Endometrium (tissue), 2 donors: Measurements from ENCODE around the gene NF1.
"Not testable (repeated sequence)": the region's sequence is repeated elsewhere in the genome, so short reads cannot be mapped to it uniquely, and the experiment has no call there.

ENCODE experiments used
- FAIRE-seq: peaks from 2 replicates; lab custom pipeline; 2012; peaks lifted over from hg19 to GRCh38; lab: Jason Lieb, UNC
- donor health status: control.
- donor health status: control.

The NF1 gene

DNA sequence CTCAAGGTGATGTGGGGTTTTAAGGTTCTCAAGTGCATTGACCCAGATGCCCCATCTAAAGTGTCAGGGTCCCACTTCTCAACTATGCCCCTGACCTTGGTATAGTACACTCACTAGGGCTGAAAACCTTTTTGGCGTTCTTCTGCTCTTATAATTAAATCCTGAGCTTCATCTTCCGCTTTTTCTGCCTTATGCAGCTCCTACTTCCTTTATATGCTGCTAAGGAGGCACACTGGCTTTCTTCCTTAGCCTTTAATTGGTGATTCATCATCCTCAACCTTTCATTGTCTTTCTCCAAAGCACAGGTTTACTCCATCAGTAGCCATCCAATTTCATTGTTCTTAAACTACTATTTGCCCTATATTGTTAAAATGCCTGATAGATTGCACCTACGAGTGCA is 5.3 kb upstream of the NF1 start:
- FAIRE-seq = no peak

DNA sequence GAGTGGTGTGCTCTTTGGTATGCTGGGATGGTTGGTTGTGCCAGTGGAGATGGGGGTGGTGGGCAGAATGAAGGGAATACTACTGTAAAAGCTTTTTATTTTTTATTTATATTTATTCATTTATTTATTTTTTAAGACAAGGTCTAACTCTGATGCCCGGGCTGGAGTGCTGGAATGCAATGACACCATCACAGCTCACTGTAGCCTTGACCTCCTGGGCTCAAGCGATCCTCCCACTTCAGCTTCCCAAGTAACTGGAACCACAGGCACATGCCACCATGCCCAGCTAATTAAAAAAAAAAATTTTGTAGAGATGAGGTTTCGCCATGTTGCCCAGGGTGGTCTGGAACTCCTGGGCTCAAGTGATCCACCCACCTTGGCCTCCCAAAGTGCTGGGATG is 4.1 kb upstream of the NF1 start:
- not testable (repeated sequence) for FAIRE-seq

DNA sequence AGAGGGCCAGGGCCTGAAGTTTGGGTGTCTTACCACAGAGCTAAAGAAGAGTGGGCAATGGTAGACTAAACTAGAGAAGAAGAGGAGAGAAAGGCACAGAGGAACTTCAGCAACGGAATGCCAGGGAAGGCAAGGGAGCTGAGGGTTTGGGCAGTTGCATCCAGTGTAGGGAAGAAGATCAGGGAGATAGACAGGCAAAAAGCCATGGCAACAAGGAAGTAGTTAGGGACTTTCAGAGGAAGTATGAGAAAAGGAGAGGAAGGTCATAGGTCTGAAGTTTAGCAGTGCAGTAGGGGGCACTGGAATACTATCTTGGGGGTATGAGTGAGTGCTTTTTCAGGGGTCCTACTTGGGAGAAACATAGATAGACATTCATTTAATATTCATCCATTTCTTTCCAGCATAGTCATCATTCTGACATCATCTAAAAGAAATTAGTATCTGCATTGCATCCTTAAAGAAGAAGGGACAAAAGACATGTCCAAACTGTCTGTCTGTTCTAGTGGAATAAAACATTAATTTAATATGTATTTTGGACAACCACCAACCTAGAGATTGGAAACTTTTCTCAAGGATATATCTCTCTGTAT is 2.2 kb upstream of the NF1 start:
- no peak for FAIRE-seq

DNA sequence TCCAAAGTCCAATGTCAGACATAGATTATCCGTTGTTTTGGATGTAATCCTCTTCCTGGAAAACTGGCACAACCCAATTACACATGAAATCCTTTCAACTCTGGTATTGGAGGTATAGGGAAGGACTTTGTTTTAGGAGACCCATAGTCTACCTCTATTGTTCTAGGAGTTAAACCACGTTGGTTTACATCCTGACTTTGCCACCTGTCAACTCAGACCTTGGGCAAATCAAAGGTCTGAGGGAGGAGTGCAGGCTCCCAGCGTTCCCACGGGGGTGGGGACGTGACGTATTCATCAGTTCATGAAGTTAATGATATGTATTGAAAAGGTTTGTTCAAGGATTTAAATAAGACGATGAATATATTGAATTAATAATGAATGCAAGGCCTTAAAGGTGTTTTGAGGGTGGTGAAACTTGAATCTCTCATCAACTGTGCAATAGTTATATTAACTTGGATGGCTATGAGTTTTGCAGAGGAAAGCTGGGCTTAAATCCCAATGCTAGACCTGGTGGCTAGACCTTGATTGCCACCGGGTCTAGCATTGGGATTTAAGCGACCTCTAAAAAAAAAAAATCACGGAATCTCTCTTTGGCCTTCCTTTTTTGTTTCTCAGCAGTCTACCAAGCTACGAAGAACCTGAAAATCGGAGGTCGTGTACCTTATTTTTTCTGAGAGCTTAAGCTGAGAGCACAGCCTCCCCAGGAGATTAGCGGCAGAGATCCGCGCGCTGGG is 744 bp upstream of the NF1 start:
- FAIRE-seq = no peak

DNA sequence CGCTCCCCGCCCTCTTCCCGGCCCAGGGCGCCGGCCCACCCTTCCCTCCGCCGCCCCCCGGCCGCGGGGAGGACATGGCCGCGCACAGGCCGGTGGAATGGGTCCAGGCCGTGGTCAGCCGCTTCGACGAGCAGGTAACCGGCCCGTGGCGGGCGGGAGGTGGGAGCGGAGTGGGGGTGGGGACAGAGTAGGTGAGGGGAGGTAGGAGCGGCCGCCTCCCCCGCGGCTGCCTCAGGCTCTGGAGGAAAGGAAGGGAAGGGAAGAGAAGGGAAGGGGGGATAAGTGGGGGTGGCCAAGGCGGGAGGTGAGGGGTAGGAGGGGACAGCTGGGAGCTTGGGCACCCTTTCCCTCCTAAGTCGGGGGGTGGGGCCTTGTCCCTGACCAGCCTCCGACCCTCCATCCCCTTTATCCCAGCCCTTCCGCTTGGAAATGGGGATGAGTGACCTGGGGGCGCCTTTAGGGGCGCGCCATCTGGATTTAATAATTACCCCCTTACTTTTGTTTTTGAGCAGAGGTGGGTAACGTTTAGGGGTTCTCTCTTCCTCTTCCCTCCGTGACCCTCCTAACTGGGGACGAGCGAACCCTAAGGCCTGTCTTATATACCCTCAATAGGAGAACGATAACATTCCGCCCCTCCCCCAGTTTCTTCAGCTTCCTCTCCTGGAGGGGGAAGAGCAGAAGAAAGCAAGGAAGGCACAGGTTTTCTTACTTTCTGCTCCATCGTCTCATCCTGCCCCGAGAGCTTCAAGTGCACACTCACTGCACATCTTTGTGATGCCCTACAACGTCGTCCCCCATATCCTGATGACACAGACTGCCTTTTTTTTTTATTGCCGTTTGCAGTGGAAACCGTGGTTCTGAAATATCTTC is 694 bp downstream of the NF1 start:
- FAIRE-seq = no peak

DNA sequence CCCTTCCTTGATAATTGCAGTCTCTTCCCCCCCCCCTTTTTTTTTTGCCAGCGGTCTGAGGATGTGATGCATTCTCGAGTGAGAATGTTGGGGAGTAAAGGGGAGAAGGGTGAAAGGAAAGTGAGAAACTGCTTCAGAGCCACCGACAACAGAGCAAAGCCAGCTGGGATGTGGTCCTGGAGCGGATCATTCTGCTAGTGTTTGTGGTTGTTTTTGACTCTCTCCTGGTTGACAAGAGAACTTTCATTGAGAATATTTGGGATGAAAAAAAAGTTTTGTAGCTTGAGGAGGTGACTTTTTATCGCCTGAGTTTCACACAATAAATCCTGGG is 1.3 kb downstream of the NF1 start:
- no peak for FAIRE-seq

DNA sequence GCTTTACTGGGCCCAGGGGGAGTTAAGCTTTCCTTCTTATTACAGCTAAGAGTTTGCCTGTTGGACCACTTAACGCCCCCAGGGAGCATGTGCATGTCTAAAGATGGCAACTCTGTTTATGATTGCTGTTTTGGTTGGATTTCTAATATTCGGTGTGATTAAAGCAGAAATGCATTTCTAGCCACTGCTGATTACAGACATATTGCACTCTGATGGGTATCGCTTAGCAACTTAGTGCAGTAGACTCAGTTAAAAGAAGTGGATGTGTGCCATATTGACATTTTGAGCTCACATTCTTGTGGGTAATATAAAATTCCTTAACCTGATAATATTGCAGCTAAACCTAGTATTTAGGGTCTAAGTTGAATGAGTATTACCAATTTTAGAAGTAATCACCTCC is 4.2 kb downstream of the NF1 start:
- FAIRE-seq = no peak

DNA sequence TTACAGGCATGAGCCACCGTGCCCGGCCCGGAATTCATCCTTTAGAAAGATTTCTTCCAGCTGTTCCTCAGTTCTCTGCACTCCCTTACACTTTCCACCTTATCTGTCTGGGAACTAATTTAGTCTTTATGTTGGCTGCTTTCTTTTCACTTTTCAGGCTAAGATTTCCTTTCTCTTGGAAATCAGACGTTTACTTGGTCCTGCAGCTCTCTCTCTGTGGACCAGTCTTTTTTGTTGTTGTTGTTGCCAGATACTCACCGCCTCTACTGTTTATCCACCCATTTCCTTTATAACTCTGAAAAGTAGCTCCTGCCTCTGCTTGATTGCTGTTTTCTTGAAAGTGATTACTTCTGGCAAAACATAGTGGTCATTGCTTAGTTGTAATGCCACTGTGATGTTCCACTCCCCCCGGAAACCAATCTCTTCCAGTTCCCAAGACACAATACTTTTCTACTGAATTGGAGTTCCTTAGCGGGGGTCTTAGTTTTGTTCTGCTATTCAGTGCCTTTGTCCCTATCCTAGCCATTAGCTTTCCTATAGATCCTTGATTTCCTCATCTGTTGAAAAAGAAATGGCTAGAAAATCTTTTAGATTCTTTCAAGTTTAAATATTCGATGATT is 6.2 kb downstream of the NF1 start:
- no peak for FAIRE-seq

DNA sequence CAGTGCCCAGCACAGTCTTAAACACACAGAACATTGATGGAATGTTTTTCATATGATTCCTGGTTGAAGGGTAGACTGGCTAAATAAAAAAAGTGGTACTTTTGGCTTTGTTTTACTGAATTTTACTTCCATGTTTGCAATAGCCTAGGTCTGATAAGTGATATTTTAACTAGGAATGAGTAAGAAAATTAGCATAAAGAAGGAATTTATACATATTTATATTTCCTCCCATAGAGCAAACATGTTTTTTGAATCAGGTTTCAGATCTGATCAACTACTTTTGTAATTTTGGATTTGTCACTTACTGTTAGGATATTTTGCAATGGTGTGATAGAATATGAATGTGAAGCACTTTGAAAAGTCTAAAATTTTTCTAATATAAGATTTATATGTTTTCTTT is 7.2 kb downstream of the NF1 start:
- FAIRE-seq = no peak

DNA sequence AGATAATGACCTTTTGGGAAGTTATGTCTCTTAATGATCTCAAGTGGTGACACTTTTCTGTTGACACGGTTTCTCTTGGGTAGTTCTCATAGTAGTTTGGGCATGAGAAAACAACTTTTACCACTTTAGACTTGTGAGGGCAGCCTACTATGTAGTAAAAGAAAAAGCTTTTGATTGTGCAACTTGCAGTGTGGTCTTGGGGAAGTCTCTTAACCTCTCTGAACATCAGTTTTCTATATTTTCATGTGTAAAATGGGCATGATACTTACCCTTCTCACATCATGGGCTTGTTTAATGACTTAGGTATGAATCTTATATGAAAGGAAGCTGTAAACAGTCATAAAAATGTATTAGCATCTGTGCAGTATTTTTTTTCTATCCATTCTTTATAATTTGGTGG is 11.2 kb downstream of the NF1 start:
- no peak for FAIRE-seq

DNA sequence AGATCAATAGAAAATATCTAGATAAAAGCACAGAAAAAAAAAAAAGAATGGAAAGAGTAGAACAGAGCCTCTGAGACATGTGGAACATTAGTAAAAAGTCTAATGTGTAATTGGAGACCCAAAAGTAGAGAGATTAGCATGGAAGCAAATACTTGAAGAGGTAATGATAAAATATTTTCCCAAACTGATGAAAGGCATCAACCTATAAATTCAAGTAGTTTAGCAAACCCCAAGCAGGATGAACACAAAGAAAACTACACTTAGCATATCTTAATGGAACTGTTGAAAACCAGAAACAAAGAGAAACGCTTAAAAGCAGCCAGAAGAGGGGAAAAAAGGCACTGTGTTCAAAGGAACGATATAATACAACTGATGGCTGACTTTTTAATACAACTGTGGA is 16.4 kb downstream of the NF1 start:
- FAIRE-seq = no peak

DNA sequence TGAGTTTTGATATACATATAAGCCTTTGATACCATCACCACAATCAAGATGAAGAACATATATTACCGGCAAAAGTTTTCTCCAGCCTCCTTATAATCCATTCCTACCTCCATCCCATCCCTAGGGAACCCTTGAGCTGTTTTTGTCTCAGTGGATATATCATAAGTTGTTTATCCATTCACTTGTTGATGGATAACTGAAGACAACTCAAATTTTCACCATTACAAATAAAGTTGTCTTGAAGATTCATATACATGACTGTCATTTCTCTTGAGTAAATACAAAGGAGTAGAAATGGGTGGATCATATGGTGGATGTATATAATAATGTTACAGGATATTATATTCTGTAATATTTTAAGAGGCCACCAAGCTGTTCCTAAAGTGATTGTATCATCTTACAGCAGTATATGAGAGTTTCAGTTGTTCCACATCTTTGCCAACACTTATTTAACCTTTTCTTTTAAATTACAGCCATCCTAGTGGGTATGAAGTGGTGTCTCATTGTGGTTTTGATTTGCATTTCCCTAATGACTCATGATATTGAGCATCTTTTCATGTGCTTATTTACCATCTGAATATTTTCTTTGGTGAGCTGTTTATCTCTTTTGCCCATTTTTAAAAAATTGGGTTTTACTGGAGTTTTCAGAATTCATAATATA is 17.4 kb downstream of the NF1 start:
- no peak for FAIRE-seq

DNA sequence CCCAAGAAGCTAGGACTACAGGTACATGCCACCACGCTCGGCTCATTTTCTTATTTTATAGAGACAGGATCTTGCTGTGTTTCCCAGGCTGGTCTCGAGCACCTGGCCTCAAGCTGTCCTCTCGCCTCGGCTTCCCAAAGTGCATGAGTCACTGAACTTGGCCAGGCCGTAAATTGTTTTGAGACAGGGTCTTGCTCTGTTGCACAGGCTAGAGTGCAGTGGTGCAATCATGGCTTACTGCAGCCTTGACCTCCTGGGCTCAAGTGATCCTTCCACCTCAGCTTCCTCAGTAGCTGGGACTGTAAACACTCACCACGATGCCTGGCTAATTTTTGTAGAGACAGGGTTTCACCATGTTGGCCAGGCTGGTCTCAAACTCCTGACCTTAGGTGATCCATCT is 18.6 kb downstream of the NF1 start:
- not testable (repeated sequence) for FAIRE-seq

DNA sequence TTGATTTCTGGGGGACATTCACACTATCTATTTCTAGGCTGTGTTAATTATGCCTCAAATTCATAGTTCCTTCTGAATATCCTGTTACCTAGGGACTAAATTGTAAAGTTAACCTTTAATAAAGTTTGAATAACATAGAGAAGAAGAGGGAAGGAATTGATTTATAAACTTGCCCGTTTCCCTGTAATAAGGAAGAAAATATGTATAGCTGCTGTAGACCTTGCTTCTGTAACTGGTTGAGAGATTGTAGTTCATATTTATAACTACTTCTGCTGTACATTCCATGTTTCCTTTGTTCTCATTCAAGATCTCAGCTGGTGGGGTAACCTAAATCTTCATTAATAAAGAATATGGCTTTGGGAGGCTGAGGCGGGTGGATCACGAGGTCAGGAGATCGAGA is 19.2 kb downstream of the NF1 start:
- FAIRE-seq = no peak

DNA sequence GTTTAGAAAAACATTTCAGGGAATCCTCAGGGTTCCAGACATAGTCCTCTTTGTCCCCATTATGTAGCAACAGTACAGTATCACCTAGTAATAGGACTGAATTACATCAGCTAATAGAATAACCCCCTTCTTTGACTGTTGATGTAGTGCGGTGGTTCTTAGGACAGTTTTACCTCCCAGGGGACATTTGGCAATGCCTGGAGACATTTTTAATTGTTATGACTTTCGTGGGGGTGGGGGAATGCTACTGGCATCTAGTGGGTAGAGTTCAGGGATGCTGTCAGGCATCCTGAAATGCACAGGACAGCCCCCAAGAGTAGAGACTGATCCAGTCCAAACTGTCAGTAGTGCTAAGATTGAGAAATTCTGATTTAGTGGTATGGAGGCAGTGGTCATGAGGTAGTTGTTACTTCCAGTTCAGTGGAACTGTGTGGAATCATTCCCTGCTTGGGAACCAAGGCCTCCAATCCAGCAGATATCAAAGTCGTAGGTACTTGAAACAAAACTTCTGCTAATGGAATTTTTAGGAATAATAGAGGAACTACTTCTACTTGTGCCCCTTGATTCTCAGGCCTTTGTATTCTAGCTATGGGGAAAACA is 20.3 kb downstream of the NF1 start:
- FAIRE-seq = no peak

DNA sequence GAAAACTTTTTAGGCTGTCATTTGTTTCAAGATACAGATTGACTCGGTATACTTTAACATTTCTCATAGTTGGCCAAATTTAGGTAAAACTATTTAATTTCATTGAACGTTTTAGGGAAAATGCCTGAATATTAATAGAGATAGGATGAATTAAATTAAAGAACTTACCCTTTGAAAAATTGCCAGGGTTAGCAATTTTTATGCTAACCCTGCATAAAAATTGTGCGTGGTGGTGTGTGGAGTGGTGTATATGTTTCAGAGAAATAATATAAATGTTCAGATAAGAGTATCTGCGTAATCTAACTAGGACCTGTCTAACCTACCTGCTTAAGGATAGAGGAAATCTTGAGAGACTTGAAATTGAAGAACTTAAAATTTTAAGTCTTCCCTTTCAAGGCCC is 21.4 kb downstream of the NF1 start:
- FAIRE-seq = no peak

DNA sequence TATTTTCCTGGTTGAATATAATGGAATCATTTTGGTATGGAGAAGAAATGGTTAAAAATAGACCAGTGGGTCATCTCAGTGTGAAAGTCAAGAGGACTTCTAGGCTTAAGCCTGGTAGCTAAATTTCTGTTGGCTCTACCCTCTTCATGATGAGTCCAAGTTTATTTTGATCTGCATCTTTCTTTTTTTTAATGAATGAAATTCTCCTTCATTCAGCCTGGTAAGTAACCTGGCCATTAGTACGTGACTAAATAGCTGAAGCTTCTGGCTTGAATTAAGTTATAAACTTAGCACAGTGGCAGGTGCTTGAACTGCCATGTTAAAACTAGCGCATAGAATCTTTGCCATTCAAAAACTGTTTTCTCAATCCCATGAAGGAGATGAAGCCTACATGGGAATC is 28.0 kb downstream of the NF1 start:
- no peak for FAIRE-seq

DNA sequence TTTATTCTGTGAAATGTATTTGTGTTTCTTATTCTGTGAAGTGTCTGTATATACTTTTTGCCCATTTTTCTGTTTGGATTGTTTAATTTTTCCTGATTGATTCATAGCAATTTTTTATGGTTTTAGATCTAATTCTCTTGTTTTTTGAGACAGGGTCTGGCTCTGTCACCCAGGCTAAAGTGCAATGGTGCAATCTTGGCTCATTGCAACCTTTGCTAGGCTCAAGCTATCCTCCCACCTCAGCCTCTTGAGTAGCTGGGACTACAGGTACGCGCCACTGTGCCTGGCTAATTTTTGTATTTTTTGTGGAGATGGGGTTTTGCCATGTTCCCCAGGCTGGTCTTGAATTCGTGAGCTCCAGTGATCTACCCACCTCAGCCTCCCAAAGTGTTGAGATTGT is 31.5 kb downstream of the NF1 start:
- no peak for FAIRE-seq

DNA sequence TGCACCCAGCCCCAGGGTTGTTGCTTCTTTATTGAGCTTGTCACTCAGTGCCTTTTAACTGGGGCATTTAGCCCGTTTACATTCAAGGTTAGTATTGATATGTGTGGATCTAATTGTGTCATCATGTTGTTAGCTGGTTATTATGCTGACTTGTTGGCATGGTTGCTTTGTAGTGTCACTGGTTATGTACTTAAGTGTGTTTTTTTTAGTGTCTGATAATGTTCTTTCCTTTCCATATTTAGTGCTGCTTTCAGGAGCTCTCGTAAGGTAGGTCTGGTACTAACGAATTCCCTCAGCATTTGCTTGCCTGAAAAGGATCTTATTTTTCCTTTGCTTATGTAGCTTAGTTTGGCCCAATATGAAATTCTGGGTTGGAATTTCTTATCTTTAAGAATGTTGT is 33.5 kb downstream of the NF1 start:
- FAIRE-seq = no peak

DNA sequence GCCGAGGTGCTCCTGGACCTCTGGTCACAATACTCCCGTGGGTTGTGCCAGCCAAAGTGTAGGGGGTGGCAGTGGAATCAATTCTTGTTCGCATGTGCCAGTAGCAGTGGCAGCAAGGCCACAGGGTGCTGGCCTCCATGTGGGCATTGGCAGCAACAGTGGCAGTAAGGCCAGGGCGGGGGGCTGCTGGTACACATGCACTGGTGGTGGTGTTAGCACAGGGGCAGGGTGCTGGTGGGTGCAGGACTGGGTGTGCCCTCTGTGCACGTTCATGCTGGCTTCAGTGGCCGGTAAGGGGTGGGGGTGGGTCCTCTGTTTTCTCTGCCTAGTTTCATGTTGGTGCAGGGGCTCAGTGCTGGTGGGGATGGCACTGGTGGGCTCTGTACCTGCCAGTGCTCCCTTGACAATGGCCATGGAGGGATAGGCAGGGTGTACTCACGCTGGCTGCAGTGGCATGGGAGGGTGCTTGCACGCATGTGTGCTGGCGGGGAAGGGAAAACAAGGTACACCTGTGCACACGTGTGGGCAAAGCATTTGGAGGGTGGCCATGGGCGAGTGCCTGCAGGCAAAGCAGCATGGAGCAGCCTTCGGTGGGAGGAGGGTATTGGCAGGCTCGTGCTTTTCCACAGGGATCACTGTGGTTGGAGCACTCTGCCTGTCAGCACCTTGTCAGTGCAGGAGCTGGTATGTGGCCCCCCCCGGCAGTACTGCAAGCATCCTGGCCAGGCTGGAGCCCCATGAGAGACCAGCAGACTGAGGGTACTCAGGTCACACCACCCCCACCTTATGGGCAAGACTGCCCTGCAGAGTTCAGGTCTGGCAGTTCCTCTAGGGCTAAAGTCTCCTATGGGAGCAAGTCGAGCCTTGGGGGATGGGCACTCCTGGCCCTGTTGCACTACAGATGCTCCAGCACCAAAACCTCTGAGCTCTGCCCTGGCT is 35.8 kb downstream of the NF1 start:
- FAIRE-seq = no peak

DNA sequence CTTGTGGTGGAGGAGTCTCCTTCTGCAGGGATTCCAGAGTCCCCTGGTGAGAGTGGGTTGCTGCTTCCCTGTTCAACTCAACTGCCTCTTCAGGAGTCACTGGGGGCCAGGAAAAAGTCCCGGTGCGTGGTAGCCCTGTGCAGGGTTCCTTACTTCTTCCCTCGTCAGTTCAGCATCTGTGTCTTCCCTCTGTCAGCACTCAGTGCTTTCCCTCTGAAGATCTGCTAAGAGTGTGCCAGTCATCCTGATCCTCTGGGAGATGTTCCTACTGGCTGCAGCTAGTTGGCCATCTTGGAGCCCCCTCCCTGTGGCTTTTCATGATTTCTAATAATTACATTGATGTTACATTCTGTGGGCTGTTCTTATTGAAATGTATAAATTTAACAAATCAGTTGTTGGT is 36.5 kb downstream of the NF1 start:
- no peak for FAIRE-seq
